NCI-H146 (cell line): ENCODE data around the gene ADCY1.

Experiments
- DNase-seq: peaks from one replicate; lab custom pipeline; 2025; lab: John Stamatoyannopoulos, UW

Gene ADCY1

DNA sequence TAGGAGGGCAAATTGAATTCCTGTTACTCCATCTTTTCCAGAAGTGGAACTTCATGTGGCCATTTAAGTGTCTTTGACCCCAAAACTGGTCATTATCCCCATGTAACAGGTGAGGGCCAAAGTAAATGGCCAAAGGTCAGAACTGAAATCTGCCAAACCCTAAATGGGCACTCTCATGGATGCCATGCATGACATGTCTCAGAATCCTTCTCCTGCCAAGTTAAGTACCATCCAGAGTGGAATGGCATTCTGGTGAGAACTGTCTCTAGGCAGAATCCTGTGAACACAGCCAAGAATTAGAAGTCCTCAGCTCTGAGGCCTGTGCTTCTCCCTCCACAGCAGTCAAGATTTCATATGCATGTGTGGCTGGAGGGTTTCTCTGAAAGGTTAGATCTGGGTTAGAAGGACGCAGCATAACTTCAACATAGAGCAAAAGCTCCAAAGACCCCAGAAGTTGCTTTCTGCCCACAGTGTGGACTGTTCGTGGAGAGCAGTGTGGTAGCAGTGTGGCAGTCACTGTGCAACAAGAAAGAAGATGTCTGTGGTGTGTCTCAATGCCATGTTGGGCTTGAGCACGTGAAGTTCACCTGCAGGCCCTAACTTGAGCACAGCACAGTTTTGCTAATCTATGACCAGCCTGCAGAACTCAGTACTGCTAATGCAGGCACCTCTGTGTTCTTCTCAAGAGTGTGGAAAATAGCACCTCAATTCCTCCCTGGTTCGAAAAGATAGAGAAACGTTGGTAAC, 121.3 kb downstream of the ADCY1 start:
- DNase-seq = no peak

DNA sequence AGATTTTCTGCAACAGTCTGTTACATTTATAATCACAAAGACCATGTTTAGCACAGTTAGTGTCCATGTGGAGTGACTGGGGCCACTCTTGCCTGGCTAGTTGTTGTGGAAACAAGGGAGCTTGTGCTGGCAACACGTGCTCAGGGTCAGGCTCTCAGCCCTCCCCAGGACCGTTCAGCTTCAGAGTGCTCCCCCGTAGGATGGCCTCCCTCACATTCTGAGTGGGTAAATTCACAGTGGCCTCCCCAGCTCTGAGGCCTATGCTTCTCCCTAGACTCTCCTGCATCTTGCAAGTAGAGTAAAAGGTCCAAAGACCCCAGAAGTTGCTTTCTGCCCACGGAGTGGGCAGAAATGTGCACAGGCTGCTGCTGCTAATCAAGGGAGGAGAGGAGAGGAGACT, 122.3 kb downstream of the ADCY1 start:
- no peak for DNase-seq

DNA sequence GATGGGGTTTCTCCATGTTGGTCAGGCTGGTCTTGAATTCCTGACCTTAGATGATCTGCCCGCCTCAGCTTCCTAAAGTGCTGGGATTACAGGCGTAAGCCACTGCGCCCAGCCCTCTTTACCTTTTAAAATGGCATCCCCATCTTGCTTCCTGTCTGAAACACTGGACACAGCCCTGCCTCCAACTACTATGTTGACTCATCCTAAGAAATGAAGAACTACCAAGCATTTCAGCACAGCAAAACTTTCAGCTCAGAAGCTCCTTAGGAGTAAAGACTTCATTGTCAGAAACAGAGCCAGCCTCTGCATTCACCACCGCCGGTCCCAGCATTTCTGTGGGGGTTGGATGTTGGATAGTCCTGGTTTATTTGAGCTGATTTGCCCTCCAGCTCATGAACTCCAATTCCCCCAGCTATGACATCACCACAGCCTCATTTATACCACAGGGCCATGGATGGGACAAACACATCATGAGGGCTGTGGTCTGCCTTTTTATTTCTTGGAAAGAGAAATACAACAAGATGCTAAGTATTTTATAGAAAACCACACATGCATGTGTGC, 123.5 kb downstream of the ADCY1 start:
- no peak for DNase-seq

DNA sequence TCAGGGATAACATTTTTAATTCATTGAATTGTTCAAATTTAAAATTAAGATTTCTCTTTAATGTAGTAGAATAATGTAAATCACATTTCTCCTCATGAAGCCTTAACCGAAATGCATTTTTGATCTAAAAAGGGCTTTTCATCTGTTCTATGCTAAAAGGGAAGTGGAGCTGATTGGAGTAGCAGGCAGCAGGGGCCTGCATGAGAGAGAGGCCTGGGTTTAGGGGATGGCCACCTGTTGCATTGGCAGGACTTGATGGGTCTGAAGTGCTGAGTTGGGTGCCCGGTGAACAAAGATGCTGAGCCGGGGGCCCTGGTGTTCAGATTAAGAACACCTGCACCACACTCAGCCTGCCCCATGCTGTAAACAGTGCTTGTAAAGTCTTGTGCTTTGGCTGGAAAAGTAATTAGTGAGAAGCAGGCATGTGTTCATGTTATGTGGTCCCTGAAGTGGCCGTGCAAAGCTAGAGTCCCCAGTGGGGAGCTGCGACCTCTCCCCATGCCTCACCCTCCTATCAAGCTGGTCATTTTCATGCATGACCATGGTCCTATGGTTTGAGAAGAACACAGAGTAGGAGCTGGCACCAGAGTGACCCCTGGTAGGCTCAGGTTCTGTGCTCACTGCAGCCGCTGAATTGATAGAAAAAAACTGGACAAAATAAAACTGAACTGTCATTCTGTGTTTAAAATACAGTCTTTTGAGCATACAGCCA, 124.3 kb downstream of the ADCY1 start:
- DNase-seq = no peak

DNA sequence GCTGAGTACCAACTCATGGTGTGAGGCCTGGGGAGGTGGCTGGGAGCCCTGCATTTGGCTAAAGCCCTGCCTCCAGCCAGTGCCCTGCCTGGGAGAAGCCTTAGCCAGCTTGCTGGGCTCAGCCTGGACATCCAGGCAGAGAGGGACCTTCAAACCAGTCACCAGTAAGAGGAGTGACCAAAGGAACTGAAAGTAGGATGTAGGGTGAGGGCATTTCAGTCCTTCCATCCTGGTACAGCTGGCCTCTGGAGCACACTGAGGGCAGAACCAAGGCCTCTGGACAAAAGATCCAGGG, 124.8 kb downstream of the ADCY1 start:
- no peak for DNase-seq

DNA sequence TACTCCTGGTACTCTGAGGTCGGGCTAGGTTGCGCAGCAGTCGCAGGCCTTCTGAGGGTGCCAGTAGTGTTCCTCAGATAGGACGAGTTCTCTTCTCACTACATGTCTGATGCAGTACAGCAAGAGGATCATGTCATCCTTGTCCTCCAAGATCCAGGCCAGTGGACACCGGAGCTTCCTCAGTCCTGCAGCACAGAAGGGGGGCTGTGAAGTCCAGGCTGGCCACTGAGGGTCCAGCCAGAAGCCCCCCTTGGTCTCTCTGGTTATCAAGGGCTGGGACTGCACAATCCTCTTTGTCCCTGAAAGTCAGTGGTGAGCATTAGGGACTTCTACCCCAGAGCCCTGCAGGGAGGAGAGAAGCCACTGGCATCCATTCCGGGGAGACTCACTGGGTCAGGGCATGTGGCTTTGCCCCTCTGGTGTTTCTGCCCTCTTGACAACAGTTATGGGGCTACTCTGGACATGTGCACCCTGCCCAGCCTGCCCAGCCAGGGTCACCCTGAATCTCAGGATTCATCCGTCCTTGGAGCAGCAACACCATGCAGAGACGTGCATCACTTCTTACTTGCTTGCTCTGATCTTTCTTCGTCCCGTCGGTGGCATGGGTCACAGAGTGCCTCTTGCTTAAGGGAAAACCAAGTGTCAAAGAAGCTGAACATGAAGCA, 125.7 kb downstream of the ADCY1 start:
- DNase-seq = no peak

DNA sequence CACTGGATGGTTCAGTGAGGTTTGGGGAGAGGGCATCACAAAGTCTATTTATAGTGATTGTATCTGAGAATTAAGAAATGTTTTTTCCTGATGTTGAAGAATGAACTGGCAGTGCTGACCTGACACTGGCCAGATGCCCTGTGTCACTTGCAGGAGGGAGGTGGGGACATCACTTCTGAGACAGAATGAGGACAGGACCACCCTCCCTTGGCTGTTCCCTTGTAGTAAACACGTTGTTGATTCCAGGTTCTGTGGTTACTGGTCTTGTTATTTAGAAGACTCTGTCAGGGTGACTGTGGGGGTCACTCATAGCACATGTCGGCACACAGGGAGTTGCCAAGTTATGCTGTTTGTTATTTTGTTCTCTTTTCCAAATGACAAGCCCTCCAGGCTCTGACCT, 126.4 kb downstream of the ADCY1 start:
- no peak for DNase-seq

DNA sequence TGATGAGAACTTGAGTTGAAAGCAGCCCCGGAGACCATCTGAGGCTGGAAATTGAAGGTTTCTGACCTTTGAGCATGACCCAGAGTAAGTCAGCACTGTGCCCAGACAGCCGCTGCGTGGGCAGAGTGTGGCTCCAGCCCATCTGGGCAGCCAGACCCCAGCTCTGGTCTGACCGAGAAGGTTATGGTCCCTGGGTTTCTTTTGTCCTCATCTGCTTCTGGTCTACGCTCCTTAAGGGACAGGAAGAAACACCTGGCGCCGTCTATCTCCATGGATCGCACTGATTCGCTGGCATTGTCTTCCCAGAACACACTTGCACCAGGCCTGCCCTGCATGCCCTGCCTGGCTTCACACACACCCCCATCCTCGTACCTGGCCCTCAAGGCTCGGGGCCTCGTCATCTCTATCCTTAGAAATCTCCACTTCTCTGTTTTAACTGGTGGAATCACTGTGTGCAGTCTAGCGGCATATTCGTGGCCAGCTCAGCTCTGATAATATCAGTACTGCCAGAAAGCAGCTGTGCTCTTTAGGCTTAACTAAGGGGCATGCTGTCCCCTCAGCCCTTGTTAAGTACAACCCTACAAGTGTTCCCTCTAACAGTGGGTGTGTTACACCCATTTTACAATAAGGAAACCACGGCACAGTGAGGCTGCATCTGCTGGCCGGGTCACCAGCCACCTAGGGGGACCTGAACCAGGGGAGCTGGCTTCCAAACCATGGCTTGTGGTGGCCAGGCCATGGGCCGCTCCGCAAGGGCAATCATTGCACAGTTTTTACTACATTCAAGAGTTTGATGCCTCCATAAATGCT, 127.7 kb downstream of the ADCY1 start:
- no peak for DNase-seq

DNA sequence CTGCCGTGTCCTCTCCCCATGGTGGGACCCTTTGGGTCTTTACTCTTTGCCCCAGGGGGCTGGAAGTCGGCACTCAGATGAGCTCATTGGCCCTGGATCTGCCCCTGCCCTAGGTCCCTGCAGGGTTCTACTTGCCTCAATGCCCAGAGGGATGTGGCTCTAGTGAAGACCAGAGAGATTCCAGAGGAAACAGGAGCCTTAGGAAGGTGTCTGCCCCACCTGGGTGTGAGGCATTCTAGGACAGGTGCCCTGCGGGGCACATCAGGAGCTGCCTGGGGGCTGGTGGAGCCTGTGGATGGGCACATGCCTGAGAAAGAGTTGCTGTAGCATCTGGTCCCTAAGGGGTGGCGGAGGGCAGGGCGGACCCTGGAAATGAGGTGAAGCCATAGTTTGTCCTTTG, 128.6 kb downstream of the ADCY1 start:
- DNase-seq = no peak

DNA sequence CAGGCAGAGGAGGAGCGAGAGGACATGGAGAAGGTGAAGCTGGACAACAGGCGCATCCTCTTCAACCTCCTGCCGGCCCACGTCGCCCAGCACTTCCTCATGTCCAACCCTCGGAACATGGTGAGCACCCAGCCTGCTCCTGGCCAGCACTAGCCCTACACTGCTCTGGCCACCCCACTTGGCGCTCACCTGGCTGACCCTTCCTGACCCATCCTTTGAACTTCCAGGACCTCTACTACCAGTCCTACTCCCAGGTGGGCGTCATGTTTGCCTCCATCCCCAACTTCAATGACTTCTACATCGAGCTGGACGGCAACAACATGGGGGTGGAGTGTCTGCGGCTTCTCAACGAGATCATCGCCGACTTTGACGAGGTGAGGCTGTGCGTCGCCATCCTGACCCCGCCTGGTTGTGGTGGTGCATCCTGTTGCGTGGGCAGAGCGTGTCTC, 129.2 kb downstream of the ADCY1 start:
- DNase-seq = no peak

DNA sequence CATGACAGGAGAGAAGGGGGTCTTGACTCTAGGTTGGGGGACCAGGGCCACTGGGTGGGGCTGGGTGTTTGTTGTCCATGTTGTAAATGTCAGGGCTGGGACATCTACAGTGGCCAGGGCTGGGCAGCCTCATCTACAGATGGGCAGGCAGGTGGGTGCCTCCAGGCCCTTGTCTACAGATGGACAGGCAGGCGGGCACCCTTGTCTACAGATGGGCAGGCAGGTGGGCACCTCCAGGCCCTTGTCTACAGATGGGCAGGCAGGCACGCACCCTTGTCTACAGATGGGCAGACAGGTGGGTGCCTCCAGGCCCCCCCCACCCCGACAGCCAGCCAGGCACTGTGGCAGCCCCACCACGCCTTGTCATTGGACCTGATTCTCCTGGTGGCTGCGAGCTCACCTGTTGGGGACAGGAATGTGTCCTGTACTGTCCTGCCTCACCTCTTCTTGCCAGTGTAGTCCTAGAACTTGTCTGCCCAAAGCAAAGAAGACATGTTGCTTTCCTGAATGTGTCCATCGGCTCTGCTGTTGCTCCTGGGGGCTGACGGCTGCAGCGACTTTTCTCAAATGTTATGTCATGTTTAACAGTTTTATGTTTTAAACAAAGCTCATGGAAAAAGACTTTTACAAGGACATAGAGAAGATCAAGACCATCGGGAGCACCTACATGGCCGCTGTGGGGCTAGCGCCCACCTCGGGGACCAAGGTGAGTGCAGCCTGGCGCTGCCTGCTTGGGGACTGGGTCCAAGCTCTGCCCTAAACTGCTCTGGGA, 129.9 kb downstream of the ADCY1 start:
- no peak for DNase-seq

DNA sequence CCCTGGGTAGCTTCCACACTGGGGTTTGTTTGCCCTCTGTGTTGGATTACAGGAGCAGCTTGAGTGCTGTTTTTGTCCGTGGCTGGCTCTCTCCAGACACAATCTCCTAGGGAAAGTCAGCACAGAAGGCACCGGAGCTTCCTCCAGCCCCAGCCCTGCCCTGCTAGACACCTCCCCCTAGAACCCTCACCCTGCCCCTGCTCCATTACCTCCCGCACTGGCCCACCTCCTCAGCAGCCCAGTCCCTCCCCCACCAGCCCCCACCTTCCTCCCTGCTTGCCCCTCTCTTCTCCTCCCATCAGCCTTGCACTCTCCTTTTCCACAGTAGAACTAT, 130.5 kb downstream of the ADCY1 start:
- DNase-seq = no peak

DNA sequence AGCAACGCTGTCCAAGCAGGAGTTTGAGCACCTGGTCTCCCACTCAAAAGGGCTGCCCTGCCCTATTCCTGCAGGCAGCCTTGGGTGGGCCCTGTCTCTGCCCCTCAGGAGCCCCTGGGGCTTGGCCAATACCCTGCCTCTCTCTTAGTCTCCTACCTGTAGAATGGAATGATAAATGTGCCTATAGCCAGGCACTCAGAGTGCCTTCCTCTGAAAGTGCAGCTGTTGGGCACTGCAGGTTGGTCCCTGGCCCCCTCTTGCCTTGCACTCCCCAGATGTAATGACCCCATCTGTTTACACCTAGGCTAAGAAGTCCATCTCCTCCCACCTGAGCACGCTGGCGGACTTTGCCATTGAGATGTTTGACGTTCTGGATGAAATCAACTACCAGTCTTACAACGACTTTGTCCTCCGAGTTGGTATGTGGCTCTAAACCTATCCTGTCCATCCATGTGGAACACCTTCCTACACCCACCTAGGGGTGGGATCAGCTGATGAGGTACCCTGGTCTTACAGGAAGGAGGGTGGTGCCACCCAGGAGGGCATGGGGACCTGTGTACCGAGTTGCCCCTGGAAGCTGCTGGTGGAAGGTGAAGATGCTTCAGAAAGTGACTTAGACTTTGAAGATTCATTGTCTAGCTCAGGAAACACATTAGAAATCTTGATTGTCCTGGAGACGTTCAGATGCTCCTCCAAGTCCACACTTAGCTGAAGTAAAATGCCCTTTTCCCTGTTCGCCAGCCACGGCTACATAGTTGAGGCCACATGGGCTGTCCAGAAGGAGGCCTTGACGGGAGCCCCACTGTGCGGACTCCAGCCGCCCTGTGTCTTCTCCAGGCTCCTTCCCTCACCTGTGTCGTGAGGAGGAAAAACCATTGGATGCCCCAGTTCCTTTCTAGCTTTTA, 134.1 kb downstream of the ADCY1 start:
- DNase-seq = no peak

DNA sequence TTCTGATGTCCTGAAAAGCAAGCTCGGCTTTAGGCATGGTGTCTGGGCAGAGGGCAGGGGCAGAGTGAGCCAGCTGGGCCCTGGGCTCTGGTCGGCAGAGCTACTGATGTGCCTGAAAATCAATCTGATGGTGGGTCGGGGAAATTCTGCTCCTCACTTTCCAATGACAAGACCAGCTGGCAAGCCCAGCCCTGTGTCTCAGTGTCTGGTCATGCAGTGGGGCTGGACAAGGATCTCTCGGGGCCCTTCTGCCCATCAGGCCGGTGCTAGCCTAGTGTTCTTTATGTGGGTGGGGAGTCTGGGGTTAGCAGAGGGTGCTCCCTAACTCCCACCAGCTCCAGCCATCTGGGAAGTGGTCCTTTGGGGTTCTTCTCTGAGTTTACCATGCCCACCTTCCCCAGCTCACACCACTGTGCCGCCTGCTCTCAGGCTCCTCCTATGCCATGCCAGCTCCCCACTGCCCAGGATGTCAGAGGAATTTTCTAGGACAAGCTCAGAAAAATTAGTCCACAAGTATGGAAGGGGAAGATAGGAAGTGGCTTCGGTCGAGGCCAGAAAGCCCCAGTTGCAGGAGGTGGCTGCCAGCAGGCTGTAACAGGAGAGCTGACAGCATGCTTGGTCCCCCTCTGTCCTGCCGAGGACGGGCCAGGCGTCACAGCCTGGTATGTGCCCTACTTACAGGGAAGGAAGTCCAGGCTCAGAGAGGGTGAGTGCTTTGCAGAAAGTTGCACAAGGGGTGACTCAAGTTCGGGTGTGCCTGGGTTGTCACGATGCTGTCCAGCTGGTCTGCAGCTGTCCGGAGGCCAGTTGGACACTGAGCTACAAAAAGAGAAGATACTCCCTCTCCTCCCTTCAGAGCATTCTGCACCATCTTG, 135.2 kb downstream of the ADCY1 start:
- DNase-seq = no peak

DNA sequence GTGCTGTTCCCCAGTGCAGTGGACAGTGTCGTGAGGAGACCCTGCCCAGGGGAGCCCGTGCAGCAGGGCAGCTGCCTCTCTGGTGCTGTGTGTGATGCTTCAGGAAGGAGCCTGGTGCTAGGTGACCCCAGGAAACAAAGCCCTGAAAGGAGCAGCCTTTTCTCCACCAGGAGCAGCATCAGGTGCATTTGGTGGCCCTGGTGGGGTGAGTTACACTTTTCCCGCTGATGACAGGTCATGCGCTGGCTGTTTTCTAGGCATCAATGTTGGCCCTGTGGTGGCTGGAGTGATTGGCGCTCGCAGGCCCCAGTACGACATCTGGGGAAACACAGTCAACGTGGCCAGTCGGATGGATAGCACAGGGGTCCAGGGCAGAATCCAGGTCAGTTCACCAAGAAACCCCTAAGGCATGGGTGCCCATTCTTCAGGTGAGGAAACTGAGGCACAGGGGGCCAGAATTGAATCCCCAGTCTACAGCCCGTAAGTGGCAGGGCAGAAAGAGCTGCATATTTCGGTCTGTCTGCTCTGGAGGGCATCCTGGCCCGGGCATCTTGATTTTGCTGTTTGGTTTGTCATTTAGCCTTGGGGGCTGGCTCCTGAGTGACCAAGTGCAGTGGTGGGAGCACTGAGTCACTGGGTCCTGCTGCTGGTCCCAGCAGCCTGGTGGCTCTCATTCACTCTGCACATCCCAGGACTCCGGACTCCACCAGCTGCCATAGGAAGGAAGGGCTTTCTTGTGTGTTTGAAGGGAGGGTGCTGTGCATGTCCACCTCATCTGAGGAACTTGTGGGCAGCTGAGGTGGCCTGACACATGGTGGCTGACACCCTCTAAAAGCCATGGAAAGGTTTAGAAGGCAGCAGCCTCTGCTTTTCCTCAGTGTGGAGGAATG, 136.3 kb downstream of the ADCY1 start:
- DNase-seq = no peak

DNA sequence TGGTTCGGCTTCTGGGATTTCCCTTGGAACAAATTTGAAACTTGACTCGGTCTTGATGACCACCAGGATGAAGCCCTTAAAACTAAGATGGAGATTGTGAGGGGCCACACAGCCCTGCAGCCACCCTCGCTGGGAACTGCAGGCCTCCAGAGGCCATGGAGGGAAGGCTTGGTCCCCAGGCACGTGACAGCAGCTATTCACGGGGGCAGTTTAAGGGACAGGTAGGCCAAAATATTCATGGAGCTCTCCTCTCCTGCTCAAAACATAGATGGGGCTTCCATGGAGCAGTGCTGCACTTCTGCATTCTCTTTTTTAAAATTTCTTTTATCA, 137.0 kb downstream of the ADCY1 start:
- DNase-seq = no peak

DNA sequence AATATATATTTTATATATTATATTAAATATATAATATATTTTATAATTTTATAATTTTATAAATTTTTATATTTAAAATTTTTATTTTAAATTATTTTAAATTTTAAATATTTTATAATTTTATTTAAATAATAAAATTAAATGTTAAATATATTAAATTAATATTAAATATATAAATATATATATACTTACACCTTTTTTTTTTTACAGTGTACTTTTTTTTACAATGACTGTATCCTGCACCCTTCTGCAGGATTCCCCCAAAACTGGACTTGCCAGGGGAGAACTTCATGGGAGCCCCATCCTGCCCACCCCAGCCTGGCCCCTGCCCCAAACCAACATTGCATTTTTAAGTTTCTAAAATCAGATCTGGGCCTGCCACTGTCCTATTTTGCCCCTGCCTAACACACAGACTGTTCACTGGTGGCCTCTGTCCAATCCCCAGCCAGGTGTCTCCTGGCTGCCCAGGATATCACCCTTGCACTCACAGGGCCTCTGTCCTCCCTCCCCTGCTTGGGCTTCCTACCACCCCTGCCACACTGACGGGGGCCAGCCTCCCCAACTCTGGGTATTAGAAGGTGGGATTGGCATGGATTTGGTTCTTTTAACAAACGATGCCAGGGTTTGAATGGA, 138.0 kb downstream of the ADCY1 start:
- DNase-seq = no peak
